NOMO-1 (cell line): Measurements from ENCODE around the gene C19orf73.
A peak's percentile ranks its signal among the peaks of the same experiment; 100 is the strongest.
"Not testable (repeated sequence)": the region's sequence is repeated elsewhere in the genome, so short reads cannot be mapped to it uniquely, and the experiment has no call there.

Experiments used
- DNase-seq, 2 experiments: peaks; one replicate each; lab custom pipeline; 2025; ENCODE audit not compliant: unreplicated experiment in 2 of 2; lab: John Stamatoyannopoulos, UW

The C19orf73 gene

GRCh38 chr19:49123285-49123684 lies 4.3 kb upstream of the C19orf73 start:
- DNase-seq = not testable (repeated sequence)

GRCh38 chr19:49121841-49122240 lies 2.9 kb upstream of the C19orf73 start:
- DNase-seq = not testable (repeated sequence)

GRCh38 chr19:49120868-49121267 lies 1.9 kb upstream of the C19orf73 start:
- DNase-seq = no peak

GRCh38 chr19:49120325-49120683 lies 1.4 kb upstream of the C19orf73 start:
- no peak for DNase-seq

- DNase-seq = peak; percentile 3 to 10
These were observed 725 bp upstream of the C19orf73 start, which contains the start of gene PPFIA3 for GRCh38 chr19:49119411-49120324. PPFIA3 (plus strand) TSS chr19:49119544; CDS start chr19:49127874, 8,330 bp downstream.

GRCh38 chr19:49117677-49118564 lies 1.0 kb downstream of the C19orf73 start:
- DNase-seq = no peak

- peak; percentile 45 to 61 for DNase-seq
These were observed 2.4 kb downstream of the C19orf73 start for GRCh38 chr19:49116544-49116943.

GRCh38 chr19:49114630-49115363 lies 4.1 kb downstream of the C19orf73 start:
- peak in 1 of 2 experiments; percentile 6 for DNase-seq

GRCh38 chr19:49113762-49114629 lies 4.9 kb downstream of the C19orf73 start, which contains the start of gene LIN7B:
LIN7B (plus strand) TSS chr19:49114370; CDS start chr19:49114405, 35 bp downstream.
- peak; percentile 38 to 78 for DNase-seq

GRCh38 chr19:49111218-49111998 lies 7.5 kb downstream of the C19orf73 start:
- no peak for DNase-seq

- DNase-seq = no peak
These were observed 8.4 kb downstream of the C19orf73 start for GRCh38 chr19:49110567-49110966.

- no peak for DNase-seq
These were observed 9.2 kb downstream of the C19orf73 start for GRCh38 chr19:49109569-49110233.

- DNase-seq = no peak
These were observed 9.9 kb downstream of the C19orf73 start for GRCh38 chr19:49109051-49109450.

- DNase-seq = no peak
These were observed 11.1 kb downstream of the C19orf73 start for GRCh38 chr19:49107625-49108459.

- peak; percentile 21 to 27 for DNase-seq
These were observed 12.3 kb downstream of the C19orf73 start for GRCh38 chr19:49106648-49107135.

- DNase-seq = no peak
These were observed 14.6 kb downstream of the C19orf73 start for GRCh38 chr19:49104229-49104864.
